ENCODE data around the gene RNF175. TPM values are rescaled to one million over a fixed set of nuclear protein-coding genes. Genes with fewer than 3 reads are reported as not detected.

Gene RNF175
- total RNA-seq, 1 donor from 2014 or later: 1.9 TPM

- no peak for DNase-seq (ENCODE audit: low spot score, unreplicated experiment)
- no peaks in the 10 kb centered on the region for H3K4me1 Mint-ChIP-seq (ENCODE audit: low read depth)
- H3K36me3 Mint-ChIP-seq (ENCODE audit: insufficient read depth): no peaks in the 10 kb centered on the region
- H3K27ac Mint-ChIP-seq: no peak overlapping the region
- no peaks in the 10 kb centered on the region for H3K9me3 Mint-ChIP-seq (ENCODE audit: low read depth)
- no peak overlapping the region for H3K4me3 Mint-ChIP-seq (ENCODE audit: low read depth)
- peaks cover 5% of the 10 kb centered on the region for H3K27me3 Mint-ChIP-seq
- TF ChIP-seq, protein P1, sequence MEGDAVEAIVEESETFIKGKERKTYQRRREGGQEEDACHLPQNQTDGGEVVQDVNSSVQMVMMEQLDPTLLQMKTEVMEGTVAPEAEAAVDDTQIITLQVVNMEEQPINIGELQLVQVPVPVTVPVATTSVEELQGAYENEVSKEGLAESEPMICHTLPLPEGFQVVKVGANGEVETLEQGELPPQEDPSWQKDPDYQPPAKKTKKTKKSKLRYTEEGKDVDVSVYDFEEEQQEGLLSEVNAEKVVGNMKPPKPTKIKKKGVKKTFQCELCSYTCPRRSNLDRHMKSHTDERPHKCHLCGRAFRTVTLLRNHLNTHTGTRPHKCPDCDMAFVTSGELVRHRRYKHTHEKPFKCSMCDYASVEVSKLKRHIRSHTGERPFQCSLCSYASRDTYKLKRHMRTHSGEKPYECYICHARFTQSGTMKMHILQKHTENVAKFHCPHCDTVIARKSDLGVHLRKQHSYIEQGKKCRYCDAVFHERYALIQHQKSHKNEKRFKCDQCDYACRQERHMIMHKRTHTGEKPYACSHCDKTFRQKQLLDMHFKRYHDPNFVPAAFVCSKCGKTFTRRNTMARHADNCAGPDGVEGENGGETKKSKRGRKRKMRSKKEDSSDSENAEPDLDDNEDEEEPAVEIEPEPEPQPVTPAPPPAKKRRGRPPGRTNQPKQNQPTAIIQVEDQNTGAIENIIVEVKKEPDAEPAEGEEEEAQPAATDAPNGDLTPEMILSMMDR (IDR thresholded peaks at IDR 0.05; ENCODE audit: unreplicated experiment): no peak
These were observed 11.4 kb downstream of the RNF175 start for GRCh38 chr4:153748378-153748777.

- Mint-ChIP-seq H3K27ac (no peak overlapping the region), H3K9me3 (ENCODE audit: low read depth) (no peaks in the 10 kb centered on the region), H3K4me1 (ENCODE audit: low read depth) (no peaks in the 10 kb centered on the region), H3K36me3 (ENCODE audit: insufficient read depth) (no peaks in the 10 kb centered on the region), H3K4me3 (ENCODE audit: low read depth) (no peak overlapping the region), H3K27me3 (peaks cover 2% of the 10 kb centered on the region)
- DNase-seq (ENCODE audit: low spot score, unreplicated experiment): no peak
- TF ChIP-seq, protein P1 (IDR thresholded peaks at IDR 0.05; ENCODE audit: unreplicated experiment): no peak
These were observed 12.3 kb downstream of the RNF175 start for GRCh38 chr4:153747406-153747955.

DNA sequence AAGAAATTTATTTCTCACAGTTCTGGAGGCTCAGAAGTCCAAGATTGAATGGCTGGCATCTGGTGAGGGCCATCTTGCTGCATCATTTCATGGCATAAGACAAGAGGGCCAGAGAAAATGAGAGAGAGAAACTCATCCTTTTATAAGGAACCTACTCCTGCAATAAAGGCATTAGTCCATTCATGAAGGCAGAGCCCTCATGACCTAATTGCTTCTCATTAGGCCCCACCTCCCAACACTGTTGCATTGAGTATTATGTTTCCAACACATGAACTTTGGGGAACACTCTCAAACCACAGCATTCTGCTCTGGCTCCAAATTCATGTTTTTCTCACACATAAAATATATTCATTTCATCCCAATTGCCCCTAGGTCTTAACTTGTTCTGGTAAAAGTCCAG, 14.2 kb downstream of the RNF175 start:
- Mint-ChIP-seq H3K4me3 (ENCODE audit: low read depth) (no peak overlapping the region), H3K4me1 (ENCODE audit: low read depth) (no peaks in the 10 kb centered on the region), H3K36me3 (ENCODE audit: insufficient read depth) (no peaks in the 10 kb centered on the region), H3K27ac (no peak overlapping the region), H3K27me3 (no peaks in the 10 kb centered on the region), H3K9me3 (ENCODE audit: low read depth) (peaks cover 8% of the 10 kb centered on the region)
- TF ChIP-seq, protein P1 (IDR thresholded peaks at IDR 0.05; ENCODE audit: unreplicated experiment): no peak
- DNase-seq (ENCODE audit: low spot score, unreplicated experiment): no peak

- H3K36me3 Mint-ChIP-seq (ENCODE audit: insufficient read depth): peaks cover 1% of the 10 kb centered on the region
- H3K27ac Mint-ChIP-seq: no peak overlapping the region
- no peaks in the 10 kb centered on the region for H3K4me1 Mint-ChIP-seq (ENCODE audit: low read depth)
- H3K9me3 Mint-ChIP-seq (ENCODE audit: low read depth): peaks cover 17% of the 10 kb centered on the region
- no peak for DNase-seq (ENCODE audit: low spot score, unreplicated experiment)
- no peaks in the 10 kb centered on the region for H3K27me3 Mint-ChIP-seq
- no peak overlapping the region for H3K4me3 Mint-ChIP-seq (ENCODE audit: low read depth)
- TF ChIP-seq, protein P1 (IDR thresholded peaks at IDR 0.05; ENCODE audit: unreplicated experiment): no peak
These were observed 18.3 kb downstream of the RNF175 start for GRCh38 chr4:153741541-153741940.

- no peaks in the 10 kb centered on the region for H3K27me3 Mint-ChIP-seq
- H3K27ac Mint-ChIP-seq: no peak overlapping the region
- TF ChIP-seq, protein P1 (IDR thresholded peaks at IDR 0.05; ENCODE audit: unreplicated experiment): no peak
- H3K9me3 Mint-ChIP-seq (ENCODE audit: low read depth): peaks cover 16% of the 10 kb centered on the region
- no peaks in the 10 kb centered on the region for H3K4me1 Mint-ChIP-seq (ENCODE audit: low read depth)
- peaks cover 1% of the 10 kb centered on the region for H3K36me3 Mint-ChIP-seq (ENCODE audit: insufficient read depth)
- no peak for DNase-seq (ENCODE audit: low spot score, unreplicated experiment)
- no peak overlapping the region for H3K4me3 Mint-ChIP-seq (ENCODE audit: low read depth)
These were observed 23.8 kb downstream of the RNF175 start for GRCh38 chr4:153735906-153736461.

Measured in progenitor cell of endocrine pancreas (in vitro differentiated cells).